Epithelial cell of esophagus (primary cell): ENCODE results near the gene DZIP1L.

Experiments
- DNase-seq: peaks from one replicate; pipeline ENCODE4 v3.0.0; 2010; ENCODE audit warnings: low read depth
- H3K4me3 ChIP-seq: 2 replicates; pipeline ENCODE4 v1.5.1; 2011; ENCODE audit warnings: mild to moderate bottlenecking, low read length, control low read depth
- CTCF ChIP-seq: IDR thresholded peaks from 2 replicates; pipeline ENCODE4 v1.5.1; 2011; ENCODE audit warnings: low read depth, mild to moderate bottlenecking, low read length, control low read depth, inconsistent platforms; ENCODE audit not compliant: insufficient read depth; ENCODE audit errors: missing control alignments

DZIP1L gene

GRCh38 chr3:138038725-138039462 lies 76.5 kb downstream of the DZIP1L start:
- no peak for TF ChIP-seq CTCF
- no peak for DNase-seq
- H3K4me3 ChIP-seq = no peak overlapping the region

DNA sequence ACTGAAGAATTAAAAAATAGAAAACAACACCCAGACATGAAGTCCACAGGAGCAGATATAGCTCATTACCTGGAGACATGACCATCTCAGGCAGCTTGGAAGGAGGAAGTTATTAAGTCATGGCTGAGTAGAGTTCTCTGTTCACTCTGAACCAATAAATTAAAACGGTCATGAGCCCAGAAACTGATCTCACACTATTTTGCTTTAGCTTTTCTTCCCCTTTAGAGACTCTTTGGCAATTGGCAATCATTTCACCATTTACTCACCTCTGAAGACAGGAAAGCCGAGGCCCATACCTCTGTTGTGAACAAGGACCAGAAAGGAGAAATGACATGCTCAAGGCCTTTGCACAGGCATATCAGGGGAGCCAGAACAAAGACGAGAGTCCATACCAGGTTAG lies 78.8 kb downstream of the DZIP1L start:
- no peak for DNase-seq
- H3K4me3 ChIP-seq = no peak overlapping the region
- TF ChIP-seq CTCF = no peak

- no peak for TF ChIP-seq CTCF
- DNase-seq = peak; percentile 25
- no peak overlapping the region for H3K4me3 ChIP-seq
These were observed 80.5 kb downstream of the DZIP1L start for GRCh38 chr3:138034918-138035317.

DNA sequence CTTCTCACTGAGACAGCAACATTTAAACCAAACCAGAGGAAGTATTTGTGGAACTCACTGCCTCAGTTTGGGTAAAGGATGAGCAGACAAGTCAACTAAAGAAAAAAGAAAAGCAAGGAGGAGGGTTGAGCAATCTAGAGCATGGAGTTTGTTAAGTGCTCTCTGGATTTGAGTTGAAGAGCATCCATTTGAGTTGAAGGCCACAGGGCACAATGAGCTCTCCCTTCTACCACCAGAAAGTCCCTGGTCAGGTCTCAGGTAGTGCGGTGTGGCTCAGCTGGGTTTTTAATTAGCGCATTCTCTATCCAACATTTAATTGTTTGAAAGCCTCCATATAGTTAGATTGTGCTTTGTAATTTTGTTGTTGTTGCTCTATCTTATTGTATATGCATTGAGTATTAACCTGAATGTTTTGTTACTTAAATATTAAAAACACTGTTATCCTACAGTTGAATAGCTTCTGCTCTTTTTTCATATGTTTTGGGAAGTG lies 82.2 kb downstream of the DZIP1L start:
- no peak overlapping the region for H3K4me3 ChIP-seq
- DNase-seq = no peak
- TF ChIP-seq CTCF = no peak

GRCh38 chr3:138032567-138032966 lies 82.8 kb downstream of the DZIP1L start:
- no peak for DNase-seq
- no peak for TF ChIP-seq CTCF
- no peak overlapping the region for H3K4me3 ChIP-seq

GRCh38 chr3:138031536-138031935 lies 83.9 kb downstream of the DZIP1L start:
- DNase-seq = no peak
- no peak for TF ChIP-seq CTCF
- no peak overlapping the region for H3K4me3 ChIP-seq

- TF ChIP-seq CTCF = no peak
- no peak overlapping the region for H3K4me3 ChIP-seq
- DNase-seq = no peak
These were observed 84.6 kb downstream of the DZIP1L start for GRCh38 chr3:138030734-138031280.
